Measurements from ENCODE around the gene TJAP1. TPM values are rescaled to one million over a fixed set of nuclear protein-coding genes. Genes with fewer than 3 reads are reported as not detected.

The TJAP1 gene, protein sequence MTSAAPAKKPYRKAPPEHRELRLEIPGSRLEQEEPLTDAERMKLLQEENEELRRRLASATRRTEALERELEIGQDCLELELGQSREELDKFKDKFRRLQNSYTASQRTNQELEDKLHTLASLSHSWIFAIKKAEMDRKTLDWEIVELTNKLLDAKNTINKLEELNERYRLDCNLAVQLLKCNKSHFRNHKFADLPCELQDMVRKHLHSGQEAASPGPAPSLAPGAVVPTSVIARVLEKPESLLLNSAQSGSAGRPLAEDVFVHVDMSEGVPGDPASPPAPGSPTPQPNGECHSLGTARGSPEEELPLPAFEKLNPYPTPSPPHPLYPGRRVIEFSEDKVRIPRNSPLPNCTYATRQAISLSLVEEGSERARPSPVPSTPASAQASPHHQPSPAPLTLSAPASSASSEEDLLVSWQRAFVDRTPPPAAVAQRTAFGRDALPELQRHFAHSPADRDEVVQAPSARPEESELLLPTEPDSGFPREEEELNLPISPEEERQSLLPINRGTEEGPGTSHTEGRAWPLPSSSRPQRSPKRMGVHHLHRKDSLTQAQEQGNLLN
- polyA plus RNA-seq (2013, experiment 1 of 4): 58.9 TPM
- polyA plus RNA-seq (2013, experiment 2 of 4): 54.8 TPM
- polyA plus RNA-seq (2013, experiment 3 of 4): 42.8 TPM
- 45.1 TPM for polyA plus RNA-seq (2013, experiment 4 of 4)

DNA sequence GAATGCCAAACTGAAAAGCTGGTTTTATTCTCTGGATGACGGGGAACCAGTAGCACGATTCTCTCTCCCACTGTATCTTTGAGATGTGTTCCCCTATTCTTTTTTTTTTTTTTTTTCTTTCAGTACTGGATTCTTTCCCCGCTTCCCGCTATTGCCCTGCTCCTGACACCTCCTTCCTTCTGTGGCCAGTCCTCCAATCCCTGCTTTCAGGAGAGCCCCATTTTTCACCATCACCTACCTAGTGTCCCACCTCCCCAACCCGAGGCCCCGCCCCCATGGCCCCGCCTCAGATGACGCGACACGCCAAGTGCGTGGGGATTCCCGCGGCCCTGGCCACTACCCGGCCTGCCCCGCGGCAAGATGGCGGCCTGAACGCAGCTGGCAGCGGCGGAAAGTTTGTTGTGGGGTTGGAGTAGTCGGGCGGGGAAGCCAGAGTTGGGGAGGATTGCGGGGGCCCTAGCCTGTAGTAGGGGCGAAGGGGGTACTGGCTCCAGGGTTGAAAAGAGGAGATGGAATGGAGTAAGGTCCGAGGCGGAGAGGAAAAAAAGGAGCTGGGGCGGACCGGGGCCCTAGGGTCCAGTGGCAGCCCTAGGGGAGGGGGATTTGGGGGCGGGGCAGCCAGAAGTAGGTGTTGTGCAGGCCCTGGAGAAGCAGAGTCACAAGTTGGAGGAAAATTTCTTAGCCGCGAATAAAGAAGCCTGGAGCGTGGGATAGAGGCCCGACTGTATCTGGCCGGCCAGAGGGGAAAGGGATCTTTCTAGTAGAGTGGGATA, at the start of gene TJAP1:
Gene TJAP1 (plus strand): TSS at position 336 of the 773 bp plus-strand sequence. CDS start 21,432 bp downstream, outside the sequence.
- Histone ChIP-seq H3K27ac (ENCODE audit: insufficient read depth, low read depth, low read length, poor library complexity, severe bottlenecking) (peak within 1 kb of the TSS; percentile 73), H3K4me3 (ENCODE audit: insufficient read depth, low read depth, low read length) (peak within 1 kb of the TSS; percentile 70)
- 3 to 4% methylated on average over 34 of the region's 34 CpGs for WGBS, 2 experiments

DNA sequence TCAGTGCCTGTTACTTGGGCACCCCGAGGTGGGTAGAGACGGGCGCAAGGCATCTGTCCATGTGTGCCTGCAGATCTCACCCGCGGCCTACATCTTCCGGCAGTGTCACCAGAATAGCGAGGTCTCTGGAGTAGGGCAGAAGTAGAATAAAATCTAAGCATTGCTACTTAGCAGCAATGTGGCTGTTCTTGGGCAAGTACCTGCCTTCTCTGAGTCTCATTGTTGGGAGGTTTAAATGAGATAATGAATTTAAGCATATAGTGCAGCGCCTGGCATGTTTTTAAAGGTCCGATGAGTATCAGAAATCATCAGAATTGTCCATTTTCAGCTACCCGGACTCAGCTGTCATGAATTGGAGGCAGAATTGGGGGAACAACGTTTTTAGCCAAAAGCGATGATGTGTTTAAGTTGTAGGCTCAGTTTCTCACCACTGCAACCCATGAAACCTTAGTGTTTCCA, 49.2 kb upstream of the TJAP1 start:
- 25 to 30% methylated on average over 12 of the region's 12 CpGs for WGBS, 2 experiments
- Histone ChIP-seq H3K4me3 (ENCODE audit: insufficient read depth, low read depth, low read length) (peak overlapping the region; percentile 95), H3K27me3 (ENCODE audit: control insufficient read depth, insufficient read depth, low read length, poor library complexity, severe bottlenecking) (no peaks in the 10 kb centered on the region), H3K27ac (ENCODE audit: insufficient read depth, low read depth, low read length, poor library complexity, severe bottlenecking) (no peak overlapping the region), H3K36me3 (ENCODE audit: control insufficient read depth, insufficient read depth, low read length) (no peaks in the 10 kb centered on the region), H3K4me1 (ENCODE audit: control insufficient read depth, insufficient read depth, low read length) (peaks cover 10% of the 10 kb centered on the region), H3K9me3 (ENCODE audit: control insufficient read depth, low read length) (no peaks in the 10 kb centered on the region)

More for the DNA sequence above, at the start of gene TJAP1:
- Histone ChIP-seq H3K36me3 (ENCODE audit: control insufficient read depth, insufficient read depth, low read length) (no peaks in the 10 kb centered on the region), H3K27me3 (ENCODE audit: control insufficient read depth, insufficient read depth, low read length, poor library complexity, severe bottlenecking) (no peaks in the 10 kb centered on the region), H3K4me1 (ENCODE audit: control insufficient read depth, insufficient read depth, low read length) (peaks cover 11% of the 10 kb centered on the region), H3K9me3 (ENCODE audit: control insufficient read depth, low read length) (no peaks in the 10 kb centered on the region)

DNA sequence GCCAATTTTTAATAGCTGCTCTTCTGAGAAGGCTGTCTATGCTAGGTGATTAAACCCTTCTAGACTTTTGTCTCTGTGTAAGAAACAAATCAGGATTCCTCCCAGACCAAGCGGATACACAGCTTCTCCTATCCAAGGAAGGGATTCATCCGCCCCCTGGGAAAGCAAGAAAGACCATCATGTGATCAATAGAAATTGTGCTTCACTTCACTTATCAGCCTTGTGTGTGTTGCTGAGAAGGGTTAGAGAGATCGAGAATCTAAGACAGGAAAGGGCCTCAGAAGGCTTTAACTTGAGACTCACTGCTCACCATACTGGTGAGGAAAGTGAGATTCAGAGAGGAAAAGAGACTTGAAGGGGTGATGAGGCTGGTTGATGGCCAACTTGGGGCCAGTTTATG, 48.5 kb upstream of the TJAP1 start:
- 90 to 95% methylated on average over 3 of the region's 3 CpGs for WGBS, 2 experiments
- H3K4me1 ChIP-seq (ENCODE audit: control insufficient read depth, insufficient read depth, low read length): peaks cover 10% of the 10 kb centered on the region
- H3K4me3 ChIP-seq (ENCODE audit: insufficient read depth, low read depth, low read length): peak overlapping the region; percentile 95
- no peaks in the 10 kb centered on the region for H3K36me3 ChIP-seq (ENCODE audit: control insufficient read depth, insufficient read depth, low read length)
- H3K27ac ChIP-seq (ENCODE audit: insufficient read depth, low read depth, low read length, poor library complexity, severe bottlenecking): no peak overlapping the region
- H3K9me3 ChIP-seq (ENCODE audit: control insufficient read depth, low read length): no peaks in the 10 kb centered on the region
- H3K27me3 ChIP-seq (ENCODE audit: control insufficient read depth, insufficient read depth, low read length, poor library complexity, severe bottlenecking): no peaks in the 10 kb centered on the region

DNA sequence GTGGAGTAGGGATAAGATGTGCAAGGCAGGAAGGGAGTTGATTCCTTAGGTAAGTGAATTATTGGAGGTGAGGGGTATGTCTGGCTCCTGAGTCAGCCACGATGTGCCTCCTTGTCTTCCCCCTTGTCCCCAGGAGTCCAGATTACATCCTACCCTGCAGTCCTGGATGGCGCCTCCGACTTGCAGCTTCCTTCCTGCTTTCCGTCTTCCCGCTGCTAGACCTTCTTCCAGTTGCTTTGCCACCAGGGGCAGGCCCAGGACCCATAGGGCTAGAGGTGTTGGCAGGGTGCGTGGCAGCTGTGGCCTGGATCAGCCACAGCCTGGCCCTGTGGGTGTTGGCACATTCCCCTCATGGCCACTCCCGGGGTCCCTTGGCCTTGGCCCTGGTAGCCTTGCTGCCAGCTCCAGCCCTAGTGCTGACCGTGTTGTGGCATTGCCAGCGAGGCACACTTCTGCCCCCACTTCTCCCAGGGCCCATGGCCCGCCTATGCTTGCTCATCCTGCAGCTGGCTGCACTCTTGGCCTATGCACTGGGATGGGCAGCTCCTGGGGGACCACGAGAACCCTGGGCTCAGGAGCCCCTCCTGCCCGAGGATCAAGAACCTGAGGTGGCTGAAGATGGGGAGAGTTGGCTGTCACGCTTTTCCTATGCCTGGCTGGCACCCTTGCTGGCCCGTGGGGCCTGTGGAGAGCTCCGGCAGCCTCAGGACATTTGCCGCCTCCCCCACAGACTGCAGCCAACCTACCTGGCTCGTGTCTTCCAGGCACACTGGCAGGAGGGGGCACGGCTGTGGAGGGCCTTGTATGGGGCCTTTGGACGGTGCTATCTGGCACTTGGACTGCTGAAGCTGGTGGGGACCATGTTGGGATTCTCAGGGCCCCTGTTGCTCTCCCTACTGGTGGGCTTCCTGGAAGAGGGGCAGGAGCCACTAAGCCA, 45.1 kb upstream of the TJAP1 start:
- Histone ChIP-seq H3K4me3 (ENCODE audit: insufficient read depth, low read depth, low read length) (no peak overlapping the region), H3K27ac (ENCODE audit: insufficient read depth, low read depth, low read length, poor library complexity, severe bottlenecking) (no peak overlapping the region), H3K9me3 (ENCODE audit: control insufficient read depth, low read length) (no peaks in the 10 kb centered on the region), H3K36me3 (ENCODE audit: control insufficient read depth, insufficient read depth, low read length) (no peaks in the 10 kb centered on the region), H3K4me1 (ENCODE audit: control insufficient read depth, insufficient read depth, low read length) (peaks cover 10% of the 10 kb centered on the region), H3K27me3 (ENCODE audit: control insufficient read depth, insufficient read depth, low read length, poor library complexity, severe bottlenecking) (no peaks in the 10 kb centered on the region)
- 95% methylated on average over 19 of the region's 19 CpGs for WGBS, 2 experiments

DNA sequence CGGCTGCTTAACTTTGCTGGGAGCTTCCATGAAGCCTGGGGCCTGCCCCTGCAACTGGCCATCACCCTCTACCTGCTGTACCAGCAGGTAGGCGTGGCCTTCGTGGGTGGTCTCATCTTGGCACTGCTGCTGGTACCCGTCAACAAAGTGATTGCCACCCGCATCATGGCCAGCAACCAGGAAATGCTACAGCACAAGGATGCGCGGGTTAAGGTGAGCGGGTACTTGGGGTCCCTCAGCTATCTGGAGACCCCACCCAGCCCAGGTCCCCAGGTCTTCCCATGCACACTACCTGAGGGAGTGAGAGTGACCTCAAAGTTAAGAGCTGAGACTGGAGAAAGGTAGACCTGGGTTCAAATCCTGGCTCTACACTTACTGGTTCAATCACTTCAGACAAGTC, 44.2 kb upstream of the TJAP1 start:
- Histone ChIP-seq H3K27me3 (ENCODE audit: control insufficient read depth, insufficient read depth, low read length, poor library complexity, severe bottlenecking) (no peaks in the 10 kb centered on the region), H3K4me1 (ENCODE audit: control insufficient read depth, insufficient read depth, low read length) (peaks cover 9% of the 10 kb centered on the region), H3K36me3 (ENCODE audit: control insufficient read depth, insufficient read depth, low read length) (no peaks in the 10 kb centered on the region), H3K4me3 (ENCODE audit: insufficient read depth, low read depth, low read length) (no peak overlapping the region), H3K27ac (ENCODE audit: insufficient read depth, low read depth, low read length, poor library complexity, severe bottlenecking) (no peak overlapping the region), H3K9me3 (ENCODE audit: control insufficient read depth, low read length) (no peaks in the 10 kb centered on the region)
- 87 to 91% methylated on average over 8 of the region's 8 CpGs for WGBS, 2 experiments

DNA sequence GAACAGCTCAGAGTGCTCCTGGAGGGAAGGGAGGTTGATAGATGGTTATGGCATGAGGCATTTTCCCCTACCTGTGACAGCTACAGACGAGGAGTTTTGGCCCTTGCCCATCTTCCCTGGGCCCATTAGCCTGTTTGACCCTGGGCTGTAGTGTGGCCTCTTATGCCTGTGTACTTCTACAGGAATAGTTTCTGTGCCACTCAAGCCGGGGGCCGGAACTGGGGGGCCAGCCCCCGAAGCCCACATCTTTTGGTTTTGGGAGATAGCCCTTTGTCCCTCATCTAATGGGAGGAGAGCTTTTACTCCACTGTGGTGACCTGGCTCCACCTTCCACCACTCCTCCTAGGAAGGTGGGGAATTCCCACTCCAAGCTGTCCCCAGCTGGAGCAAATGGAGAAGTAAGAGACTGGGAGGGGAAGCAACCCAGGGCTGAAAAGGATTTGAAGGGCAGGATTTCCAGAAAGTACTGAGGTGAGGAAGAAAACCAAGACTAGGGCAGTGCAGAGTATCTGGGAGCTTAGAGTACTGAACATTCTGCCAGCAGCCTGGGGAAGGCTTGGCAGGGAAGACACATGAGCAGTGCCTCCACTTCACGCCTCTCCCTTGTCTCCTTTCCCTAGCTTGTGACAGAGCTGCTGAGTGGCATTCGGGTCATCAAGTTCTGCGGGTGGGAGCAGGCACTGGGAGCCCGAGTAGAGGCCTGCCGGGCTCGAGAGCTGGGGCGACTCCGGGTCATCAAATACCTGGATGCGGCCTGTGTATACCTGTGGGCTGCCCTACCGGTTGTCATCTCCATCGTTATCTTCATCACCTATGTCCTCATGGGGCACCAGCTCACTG, 43.1 kb upstream of the TJAP1 start:
- Histone ChIP-seq H3K4me1 (ENCODE audit: control insufficient read depth, insufficient read depth, low read length) (no peaks in the 10 kb centered on the region), H3K36me3 (ENCODE audit: control insufficient read depth, insufficient read depth, low read length) (no peaks in the 10 kb centered on the region), H3K27me3 (ENCODE audit: control insufficient read depth, insufficient read depth, low read length, poor library complexity, severe bottlenecking) (no peaks in the 10 kb centered on the region), H3K4me3 (ENCODE audit: insufficient read depth, low read depth, low read length) (no peak overlapping the region), H3K9me3 (ENCODE audit: control insufficient read depth, low read length) (no peaks in the 10 kb centered on the region), H3K27ac (ENCODE audit: insufficient read depth, low read depth, low read length, poor library complexity, severe bottlenecking) (no peak overlapping the region)
- 88 to 90% methylated on average over 15 of the region's 15 CpGs for WGBS, 2 experiments

DNA sequence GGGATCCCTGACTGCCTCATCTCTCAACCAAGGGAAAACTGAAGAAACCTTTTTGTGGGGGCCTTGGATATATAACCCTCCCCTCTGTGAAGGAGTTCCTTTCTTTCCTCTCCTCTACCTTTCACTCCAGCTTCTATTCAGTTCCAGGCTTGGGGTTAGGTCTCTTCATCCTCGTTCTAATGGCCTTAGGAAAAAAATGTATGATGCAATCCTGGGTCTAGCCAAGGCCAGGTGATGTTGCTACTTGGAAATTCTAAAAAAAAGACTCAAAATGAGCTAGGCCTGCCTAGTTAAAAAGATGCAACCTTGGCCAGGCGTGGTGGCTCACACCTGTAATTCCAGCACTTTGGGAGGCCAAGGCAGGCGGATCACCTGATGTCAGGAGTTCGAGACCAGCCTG, 42.4 kb upstream of the TJAP1 start:
- H3K27me3 ChIP-seq (ENCODE audit: control insufficient read depth, insufficient read depth, low read length, poor library complexity, severe bottlenecking): no peaks in the 10 kb centered on the region
- 93 to 95% methylated on average over 4 of the region's 4 CpGs for WGBS, 2 experiments
- H3K9me3 ChIP-seq (ENCODE audit: control insufficient read depth, low read length): no peaks in the 10 kb centered on the region

DNA sequence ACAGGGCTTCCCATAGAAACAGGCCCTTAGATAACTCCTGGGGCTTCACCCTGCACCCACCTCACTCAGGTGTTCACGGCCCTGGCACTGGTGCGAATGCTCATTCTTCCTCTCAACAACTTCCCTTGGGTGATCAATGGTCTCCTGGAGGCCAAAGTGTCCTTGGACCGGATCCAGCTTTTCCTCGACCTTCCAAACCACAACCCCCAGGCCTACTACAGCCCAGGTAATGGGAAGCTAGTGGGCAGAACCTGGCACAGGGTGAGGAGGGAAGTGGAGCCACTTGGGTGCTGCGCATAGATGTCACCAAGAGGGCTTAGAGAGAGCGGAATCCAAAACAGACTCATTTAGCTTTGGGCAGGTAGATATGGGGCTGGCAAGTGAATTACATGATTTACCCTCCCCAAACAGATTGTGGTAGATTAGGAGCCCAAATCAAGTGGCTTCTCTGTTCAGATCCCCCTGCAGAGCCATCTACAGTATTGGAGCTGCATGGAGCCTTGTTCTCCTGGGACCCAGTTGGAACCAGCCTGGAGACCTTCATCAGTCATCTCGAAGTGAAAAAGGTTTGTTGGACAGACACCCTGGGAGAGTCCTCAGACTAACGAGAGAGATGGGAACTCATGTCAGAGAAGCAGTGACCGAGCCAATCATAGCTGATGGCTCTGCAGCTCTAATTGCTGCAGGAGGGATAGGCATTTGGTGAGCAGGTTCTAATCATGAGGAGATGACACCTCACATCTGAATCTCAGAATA, 41.5 kb upstream of the TJAP1 start:
- WGBS, 2 experiments: 96% methylated on average over 9 of the region's 9 CpGs
- no peak overlapping the region for H3K4me3 ChIP-seq (ENCODE audit: insufficient read depth, low read depth, low read length)
- H3K27ac ChIP-seq (ENCODE audit: insufficient read depth, low read depth, low read length, poor library complexity, severe bottlenecking): no peak overlapping the region
- no peaks in the 10 kb centered on the region for H3K27me3 ChIP-seq (ENCODE audit: control insufficient read depth, insufficient read depth, low read length, poor library complexity, severe bottlenecking)
- H3K9me3 ChIP-seq (ENCODE audit: control insufficient read depth, low read length): no peaks in the 10 kb centered on the region
- H3K36me3 ChIP-seq (ENCODE audit: control insufficient read depth, insufficient read depth, low read length): no peaks in the 10 kb centered on the region
- no peaks in the 10 kb centered on the region for H3K4me1 ChIP-seq (ENCODE audit: control insufficient read depth, insufficient read depth, low read length)

More for the DNA sequence above, 42.4 kb upstream of the TJAP1 start:
- Histone ChIP-seq H3K27ac (ENCODE audit: insufficient read depth, low read depth, low read length, poor library complexity, severe bottlenecking) (no peak overlapping the region), H3K36me3 (ENCODE audit: control insufficient read depth, insufficient read depth, low read length) (no peaks in the 10 kb centered on the region), H3K4me3 (ENCODE audit: insufficient read depth, low read depth, low read length) (no peak overlapping the region), H3K4me1 (ENCODE audit: control insufficient read depth, insufficient read depth, low read length) (no peaks in the 10 kb centered on the region)
